Endothelial cell of umbilical vein (primary cell): ENCODE results near the gene RAI1. TPM values are rescaled to one million over a fixed set of nuclear protein-coding genes. Genes with fewer than 3 reads are reported as not detected.
A peak's percentile ranks its signal among the peaks of the same experiment; 100 is the strongest.

ENCODE experiments used
- BruUV-seq: library from RNA; stranded (reverse); fragments of 400-500 nt; replicated peaks from 2 replicates; lab custom pipeline; 2021; lab: Mats Ljungman, UMichigan
- CTCF ChIA-PET: fragments of 300-600, 350-600 bp; sonication (Branson Sonifier 250); formaldehyde crosslinking; loops from one replicate; lab custom pipeline; 2021; ENCODE audit warnings: antibody characterized with exemption, inconsistent platforms; lab: Charles Lee
- POLR2A ChIA-PET: fragments of 300-600, 350-600 bp; sonication (Branson Sonifier 250); formaldehyde crosslinking; loops from one replicate; lab custom pipeline; 2021; ENCODE audit warnings: antibody characterized with exemption, inconsistent platforms; lab: Charles Lee
- DNase-seq: peaks from one replicate; pipeline ENCODE4 v3.0.0-alpha.2; 2011; ENCODE audit warnings: low read depth, low spot score
- FAIRE-seq: peaks from 2 replicates; lab custom pipeline; 2011; peaks lifted over from hg19 to GRCh38; lab: Jason Lieb, UNC
- H2AFZ ChIP-seq: 2 replicates; pipeline ENCODE4 v1.6.0; 2012; ENCODE audit warnings: low read depth, low read length, control low read depth, inconsistent platforms
- H3K27ac ChIP-seq: 2 replicates; pipeline ENCODE4 v1.5.1; 2011; ENCODE audit warnings: low read depth, mild to moderate bottlenecking, control low read depth, low read length, moderate library complexity; ENCODE audit not compliant: insufficient read depth
- H3K27me3 ChIP-seq, 2 experiments: 2 replicates each; pipeline versions ENCODE4 v1.6.0 to v1.6.1; 2011; ENCODE audit warnings: low read length in 2 of 2, mixed read lengths in 1 of 2; ENCODE audit not compliant: control insufficient read depth in 2 of 2, insufficient read depth in 2 of 2
- H3K36me3 ChIP-seq, 2 experiments: 2 replicates in 1 of 2; 3 replicates in 1 of 2; pipeline ENCODE4 v1.5.1; 2011; ENCODE audit warnings: low read length in 2 of 2, mild to moderate bottlenecking in 1 of 2, moderate library complexity in 1 of 2; ENCODE audit not compliant: control insufficient read depth in 2 of 2, insufficient read depth in 2 of 2; ENCODE audit errors: extremely low read depth in 1 of 2
- H3K4me1 ChIP-seq: 3 replicates; pipeline ENCODE4 v1.5.1; 2011; ENCODE audit warnings: mild to moderate bottlenecking, low read length; ENCODE audit not compliant: control insufficient read depth, insufficient read depth; ENCODE audit errors: extremely low read depth
- H3K4me2 ChIP-seq: 2 replicates; pipeline ENCODE4 v1.6.1; 2011; ENCODE audit warnings: low read length, control low read depth, mixed read lengths; ENCODE audit not compliant: insufficient read depth
- H3K4me3 ChIP-seq, 3 experiments: fragments of 200-600 bp in 1 of 3; sonication (generic), shearing (Covaris generic) in 1 of 3; replicated peaks in 1 of 3; 2 replicates each; pipeline ENCODE4 v1.5.1; 2011 to 2016; ENCODE audit warnings: control low read depth in 3 of 3, low read length in 3 of 3, mild to moderate bottlenecking in 2 of 3, inconsistent platforms in 1 of 3, low read depth in 1 of 3, moderate library complexity in 1 of 3; ENCODE audit not compliant: insufficient read depth in 1 of 3
- H3K79me2 ChIP-seq: 2 replicates; pipeline ENCODE4 v1.6.0; 2012; ENCODE audit warnings: low read length, inconsistent platforms; ENCODE audit not compliant: control insufficient read depth, insufficient read depth
- H3K9ac ChIP-seq: replicated peaks from 2 replicates; pipeline ENCODE3; 2011; ENCODE audit warnings: low read length, control low read depth; ENCODE audit not compliant: insufficient read depth; ENCODE audit errors: extremely low read depth
- H3K9me1 ChIP-seq: replicated peaks from 3 replicates; pipeline ENCODE4 v1.6.0; 2011; ENCODE audit warnings: mild to moderate bottlenecking, low read length; ENCODE audit not compliant: control insufficient read depth, insufficient read depth; ENCODE audit errors: extremely low read depth
- H3K9me3 ChIP-seq: replicated peaks from 2 replicates; pipeline ENCODE4 v1.5.1; 2012; ENCODE audit warnings: low read length, inconsistent platforms; ENCODE audit not compliant: control insufficient read depth, insufficient read depth
- H4K20me1 ChIP-seq: replicated peaks from 2 replicates; pipeline ENCODE3; 2011; ENCODE audit warnings: mild to moderate bottlenecking, low read length; ENCODE audit not compliant: control insufficient read depth, insufficient read depth; ENCODE audit errors: extremely low read depth
- EZH2 ChIP-seq: IDR thresholded peaks from 2 replicates; pipeline ENCODE4 v1.6.1; 2012; ENCODE audit warnings: borderline replicate concordance, low read depth, mild to moderate bottlenecking, moderate library complexity, low read length, inconsistent platforms; ENCODE audit not compliant: severe bottlenecking
- FOS ChIP-seq: IDR thresholded peaks from 2 replicates; pipeline ENCODE4 v1.6.1; 2011; ENCODE audit warnings: mild to moderate bottlenecking, low read length, moderate library complexity, borderline replicate concordance; ENCODE audit not compliant: insufficient read depth
- GATA2 ChIP-seq: IDR thresholded peaks from 2 replicates; pipeline ENCODE4 v1.7.0; 2011; ENCODE audit warnings: low read depth, mild to moderate bottlenecking, moderate library complexity, mixed read lengths, low read length; ENCODE audit not compliant: insufficient read length, insufficient read depth
- JUN ChIP-seq: IDR thresholded peaks from 2 replicates; pipeline ENCODE4 v1.6.1; 2011; ENCODE audit warnings: borderline replicate concordance, low read depth; ENCODE audit not compliant: insufficient read length, insufficient read depth
- MYC ChIP-seq: IDR thresholded peaks from one replicate; pipeline ENCODE4 v1.6.1; 2011; ENCODE audit warnings: mild to moderate bottlenecking, low read depth, low read length
- POLR2A ChIP-seq: IDR thresholded peaks from 2 replicates; pipeline ENCODE4 v1.6.1; 2012; ENCODE audit warnings: low read depth, mild to moderate bottlenecking, control low read depth, low read length
- POLR2AphosphoS5 ChIP-seq: IDR thresholded peaks from 2 replicates; pipeline ENCODE4 v1.6.1; 2012; ENCODE audit warnings: low read depth, mild to moderate bottlenecking, control low read depth, low read length, moderate library complexity; ENCODE audit not compliant: insufficient read depth
- dilution Hi-C: fragments of 300-500 bp; cut with MboI; formaldehyde crosslinking; loops from one replicate; pipeline ENCODE4 v1.15.0; 2019; ENCODE audit warnings: low sequenced_read_pairs; ENCODE audit not compliant: extremely low pct_ligation_motif_present
- intact Hi-C: fragments of 100-400 bp; cut with micrococcal nuclease; formaldehyde crosslinking; loops from one replicate; pipeline ENCODE4 v1.10.0; 2022
- polyA plus RNA-seq, 4 experiments: library from polyadenylated mRNA; depleted of rRNA in 3 of 4; stranded (reverse) in 3 of 4; unstranded in 1 of 4; fragments of >200 nt; gene quantifications; 2 replicates each; pipeline versions ENCODE4 v1.2.1 to v1.2.3, GENCODE V29; 2011 to 2012; ENCODE audit warnings: missing spikeins in 1 of 4
- total RNA-seq: library from RNA; stranded (reverse); gene quantifications from 2 replicates; pipeline ENCODE4 v1.2.3, GENCODE V29; 2021
- TF ChIP-seq, protein P1 (sequence below): IDR thresholded peaks from 2 replicates; pipeline ENCODE4 v1.6.1; 2011; ENCODE audit not compliant: insufficient read depth, insufficient read length
- TF ChIP-seq, protein P2 (sequence below), 2 donors: IDR thresholded peaks; 1 replicate in 1 of 2; 2 replicates in 1 of 2; pipeline ENCODE4 v1.5.1; 2011; ENCODE audit warnings: low read length in 2 of 2, mild to moderate bottlenecking in 2 of 2, moderate library complexity in 2 of 2, control low read depth in 1 of 2, inconsistent platforms in 1 of 2, low read depth in 1 of 2; ENCODE audit not compliant: insufficient read depth in 1 of 2; ENCODE audit errors: extremely low read depth in 1 of 2

Gene RAI1
- total and polyA plus RNA-seq, 2 donors (not counting 3 experiments of a cell fraction or from before 2014, with no cell fraction given): 7.8 to 43.3 TPM

DNA sequence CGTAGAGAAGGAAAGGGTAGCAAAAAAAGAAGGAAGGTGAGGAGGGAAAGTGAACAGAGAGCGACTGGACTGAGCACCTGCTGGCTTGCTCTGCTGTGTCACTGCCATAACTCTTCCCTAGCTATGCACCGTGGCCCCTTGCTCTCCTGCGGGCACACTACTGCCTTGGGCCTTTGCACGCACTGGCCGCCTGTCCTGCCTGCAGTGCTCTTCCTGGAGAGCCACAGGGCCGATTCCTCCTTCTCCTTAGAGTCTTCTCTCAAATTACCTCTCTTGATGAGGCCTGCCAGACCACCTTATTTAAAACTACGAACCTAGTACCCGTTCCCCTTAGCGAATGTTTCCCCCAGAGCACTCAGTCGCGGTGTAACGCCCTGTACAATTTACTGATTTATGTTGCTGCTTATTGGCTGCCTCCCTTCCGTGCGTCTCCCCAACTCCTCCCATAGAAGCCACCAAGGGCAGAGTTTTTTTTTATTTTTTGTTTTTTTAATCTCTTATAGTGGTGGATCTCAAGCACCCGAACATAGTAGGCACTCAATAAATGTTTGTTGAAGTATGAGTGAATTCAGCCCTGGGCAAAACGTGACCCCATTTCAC, 70.3 kb downstream of the RAI1 start:
- DNase-seq (peak; percentile 22), FAIRE-seq (peak; percentile 68)
- H3K9ac ChIP-seq: peak overlapping the region; percentile 47
- no peaks in the 10 kb centered on the region for H3K27me3 ChIP-seq
- dilution Hi-C loops: no loop called here
- intact Hi-C loops: loop anchor here (1.0 kb wide), 4 partner anchors 25 to 66 kb away; no protein-coding TSS in a partner anchor
- H3K36me3 ChIP-seq: no peaks in the 10 kb centered on the region
- TF ChIP-seq MYC (no peak), POLR2A (peak; percentile 26)
- BruUV-seq: no TSS peak
- ChIA-PET POLR2A (no interaction called here), CTCF (interaction anchor here (0.7 to 2.2 kb wide), 3 partner anchors 23 to 28 kb away, joined by 3 to 7 read pairs (median 4); no protein-coding TSS in a partner anchor)
- no peaks in the 10 kb centered on the region for H3K9me3 ChIP-seq
- H2AFZ ChIP-seq: no peak overlapping the region
- no peaks in the 10 kb centered on the region for H3K9me1 ChIP-seq
- peak overlapping the region; percentile 72 for H3K4me2 ChIP-seq
- peak overlapping the region; percentile 81 for H3K27ac ChIP-seq
- H3K4me3 ChIP-seq: peak overlapping the region in 2 of 3 experiments; percentile 6 to 14
- peaks cover 39% of the 10 kb centered on the region for H3K4me1 ChIP-seq
- no peaks in the 10 kb centered on the region for H4K20me1 ChIP-seq
- H3K79me2 ChIP-seq: peaks cover 36% of the 10 kb centered on the region

DNA sequence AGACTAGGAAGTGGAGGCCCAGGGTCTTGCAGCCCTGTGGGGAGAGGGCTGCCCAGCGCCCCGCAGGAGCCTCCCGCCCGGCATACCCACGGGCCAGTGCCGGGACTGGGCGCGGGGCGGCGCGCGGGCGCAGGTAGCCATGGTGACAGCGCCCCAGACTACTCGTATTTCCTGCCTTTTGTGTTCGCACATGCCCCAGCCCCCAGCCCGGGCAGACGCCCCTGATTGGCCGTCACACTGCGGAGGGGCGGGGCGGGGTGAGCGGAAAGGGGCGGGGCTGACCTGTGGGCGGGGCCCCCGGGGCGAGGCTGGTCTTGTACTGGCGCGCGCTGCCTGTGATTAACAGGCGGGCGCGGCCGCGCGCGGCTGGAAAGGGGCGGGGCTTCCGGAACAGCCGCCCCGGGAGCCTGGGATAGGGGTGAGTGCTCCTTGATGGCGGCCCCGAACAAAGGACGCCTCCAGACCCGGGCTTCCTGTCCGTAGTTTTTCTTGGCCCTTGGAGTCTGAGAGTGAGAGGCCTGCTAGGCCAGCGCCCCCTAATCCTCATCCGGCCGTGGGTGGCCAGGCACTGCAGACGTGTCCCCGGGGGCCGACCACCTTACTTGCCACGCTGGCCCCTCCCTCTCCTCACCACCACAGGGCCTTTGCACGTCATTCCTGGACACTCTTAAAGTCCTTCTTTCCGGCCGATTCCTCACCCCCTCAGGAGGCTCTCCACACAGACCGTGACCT, 71.0 kb downstream of the RAI1 start:
- FAIRE-seq: peak; percentile 97
- Histone ChIP-seq H3K9ac (peak overlapping the region; percentile 47), H3K4me1 (peaks cover 39% of the 10 kb centered on the region), H4K20me1 (no peaks in the 10 kb centered on the region), H3K27me3 (no peaks in the 10 kb centered on the region), H3K4me3 (peak overlapping the region in 2 of 3 experiments; percentile 6 to 14), H3K36me3 (no peaks in the 10 kb centered on the region), H3K79me2 (peaks cover 35% of the 10 kb centered on the region), H3K9me3 (no peaks in the 10 kb centered on the region), H3K4me2 (peak overlapping the region; percentile 72), H2AFZ (peak overlapping the region; percentile 8), H3K27ac (peak overlapping the region; percentile 81), H3K9me1 (no peaks in the 10 kb centered on the region)
- peak; percentile 96 for DNase-seq
- peak; percentile 33 for TF ChIP-seq POLR2A
- TF ChIP-seq, protein P1, sequence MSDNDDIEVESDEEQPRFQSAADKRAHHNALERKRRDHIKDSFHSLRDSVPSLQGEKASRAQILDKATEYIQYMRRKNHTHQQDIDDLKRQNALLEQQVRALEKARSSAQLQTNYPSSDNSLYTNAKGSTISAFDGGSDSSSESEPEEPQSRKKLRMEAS: peak; percentile 36
- TF ChIP-seq MYC: no peak
- TF ChIP-seq POLR2AphosphoS5: peak; percentile 77
- no peak for TF ChIP-seq GATA2
- no peak for TF ChIP-seq JUN
- no peak for TF ChIP-seq FOS
- TF ChIP-seq, protein P2, sequence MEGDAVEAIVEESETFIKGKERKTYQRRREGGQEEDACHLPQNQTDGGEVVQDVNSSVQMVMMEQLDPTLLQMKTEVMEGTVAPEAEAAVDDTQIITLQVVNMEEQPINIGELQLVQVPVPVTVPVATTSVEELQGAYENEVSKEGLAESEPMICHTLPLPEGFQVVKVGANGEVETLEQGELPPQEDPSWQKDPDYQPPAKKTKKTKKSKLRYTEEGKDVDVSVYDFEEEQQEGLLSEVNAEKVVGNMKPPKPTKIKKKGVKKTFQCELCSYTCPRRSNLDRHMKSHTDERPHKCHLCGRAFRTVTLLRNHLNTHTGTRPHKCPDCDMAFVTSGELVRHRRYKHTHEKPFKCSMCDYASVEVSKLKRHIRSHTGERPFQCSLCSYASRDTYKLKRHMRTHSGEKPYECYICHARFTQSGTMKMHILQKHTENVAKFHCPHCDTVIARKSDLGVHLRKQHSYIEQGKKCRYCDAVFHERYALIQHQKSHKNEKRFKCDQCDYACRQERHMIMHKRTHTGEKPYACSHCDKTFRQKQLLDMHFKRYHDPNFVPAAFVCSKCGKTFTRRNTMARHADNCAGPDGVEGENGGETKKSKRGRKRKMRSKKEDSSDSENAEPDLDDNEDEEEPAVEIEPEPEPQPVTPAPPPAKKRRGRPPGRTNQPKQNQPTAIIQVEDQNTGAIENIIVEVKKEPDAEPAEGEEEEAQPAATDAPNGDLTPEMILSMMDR (IDR thresholded peaks at IDR 0.05; ENCODE audit: extremely low read depth in 1 of 2, insufficient read depth in 1 of 2, low read depth in 1 of 2, low read length in 2 of 2): peak; percentile 29 to 54
- no peak for TF ChIP-seq EZH2
- dilution Hi-C loops (no loop called here), intact Hi-C loops (loop anchor here (1.0 kb wide), 4 partner anchors 26 to 67 kb away; no protein-coding TSS in a partner anchor)
- ChIA-PET CTCF (no interaction called here), POLR2A (no interaction called here)
- no TSS peak for BruUV-seq
